ENCODE results near the gene C7. TPM values are rescaled to one million over a fixed set of nuclear protein-coding genes. Genes with fewer than 3 reads are reported as not detected.

C7 gene
- total RNA-seq (2014; rRNA removed; shearing (Covaris generic)) (0.07 TPM in 1 of 2 replicates, not detected in the other), polyA plus RNA-seq (2016; fragmentation: Nextera tagmentation; extraction: Ambion mirVana) (0.05 TPM in 1 of 2 replicates, not detected in the other)
- long read RNA-seq: 0 reads

DNA sequence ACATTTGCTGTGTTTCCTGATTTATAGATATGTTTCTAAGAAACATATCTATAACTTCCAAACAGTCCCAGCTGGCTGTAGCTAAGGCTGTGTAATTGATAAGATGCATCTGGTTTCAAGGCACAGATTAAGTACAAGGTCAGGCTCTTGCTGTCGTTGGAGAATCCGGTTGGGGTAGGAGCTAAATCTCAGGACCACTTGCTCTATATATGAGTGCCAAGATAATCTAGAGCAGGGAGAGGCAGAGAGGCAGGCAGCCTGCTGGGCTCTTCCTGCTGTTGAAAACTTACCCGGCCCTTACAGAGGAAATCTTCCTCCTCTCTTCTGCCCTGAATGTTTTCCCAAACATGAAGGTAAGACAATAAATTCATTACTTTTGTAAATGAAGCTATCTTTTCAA, at the start of gene C7:
Gene C7, plus strand, starts transcription at position 234 of the 400 bp plus-strand sequence. Its CDS starts 114 bp downstream, at position 348.
- DNase-seq (ENCODE audit: low spot score) (no peak), ATAC-seq (peak; percentile 37)
- H3K36me3 Mint-ChIP-seq (ENCODE audit: low read depth): no peaks in the 10 kb centered on the region
- H3K27ac ChIP-seq (ENCODE audit: low read depth): no peak within 1 kb of the TSS
- no peaks in the 10 kb centered on the region for H3K9me2 ChIP-seq (ENCODE audit: insufficient read depth)
- H3K79me2 ChIP-seq (replicated peaks; ENCODE audit: insufficient read depth): no peaks in the 10 kb centered on the region
- H3K27ac Mint-ChIP-seq: no peak within 1 kb of the TSS
- H3K4me1 ChIP-seq (ENCODE audit: insufficient read depth): peaks cover 2% of the 10 kb centered on the region; the same call in 1 of the 2 replicates
- H3K4me1 Mint-ChIP-seq: peaks cover 11% of the 10 kb centered on the region
- H3K4me2 ChIP-seq: no peak within 1 kb of the TSS
- H3F3A ChIP-seq (replicated peaks; ENCODE audit: low read depth): no peaks in the 10 kb centered on the region
- H3K4me3 Mint-ChIP-seq: no peak within 1 kb of the TSS
- peak within 1 kb of the TSS; percentile 33; the same call in 1 of the 2 replicates for H2AFZ ChIP-seq
- H3K36me3 ChIP-seq (ENCODE audit: insufficient read depth): no peaks in the 10 kb centered on the region
- H4K20me1 ChIP-seq (replicated peaks; ENCODE audit: insufficient read depth): no peaks in the 10 kb centered on the region
- no peaks in the 10 kb centered on the region for H3K27me3 ChIP-seq (ENCODE audit: insufficient read depth)
- H3K9me3 Mint-ChIP-seq: no peaks in the 10 kb centered on the region
- H3K4me3 ChIP-seq: no peak within 1 kb of the TSS
- TF ChIP-seq CREB1 (CRISPR knock-in tag; IDR thresholded peaks at IDR 0.05; ENCODE audit: low read depth): no peak
- no peak for TF ChIP-seq ZNF114 (CRISPR knock-in tag; IDR thresholded peaks at IDR 0.05)
- H3K27me3 Mint-ChIP-seq (ENCODE audit: insufficient read depth, low read depth, poor library complexity): no peaks in the 10 kb centered on the region

DNA sequence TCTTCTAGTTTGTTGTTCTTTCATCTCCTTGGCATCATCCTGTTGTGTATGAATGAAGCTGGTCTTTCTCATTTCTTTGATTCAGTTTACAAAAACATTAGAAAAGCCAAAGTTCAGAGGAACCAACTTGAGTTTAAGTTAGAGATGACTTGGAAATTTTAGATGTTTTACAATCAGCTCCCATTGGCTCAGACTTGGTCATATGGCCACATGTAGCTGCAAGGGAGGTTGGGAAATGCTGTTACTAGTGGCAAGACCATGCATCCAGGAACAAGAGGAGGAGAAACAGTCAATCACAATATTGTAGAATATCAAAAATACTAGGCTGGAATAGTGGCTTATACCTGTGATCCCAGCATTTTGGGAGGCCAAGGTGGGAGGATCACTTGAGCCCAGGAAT, 48.6 kb upstream of the C7 start:
- no peak overlapping the region for H3K4me3 Mint-ChIP-seq
- no peak overlapping the region for H3K4me3 ChIP-seq
- no peak overlapping the region for H3K27ac Mint-ChIP-seq
- peaks cover 19% of the 10 kb centered on the region for H3K9me3 Mint-ChIP-seq
- H3K27ac ChIP-seq (ENCODE audit: low read depth): no peak overlapping the region
- DNase-seq (ENCODE audit: low spot score) (no peak), ATAC-seq (no peak)
- no peaks in the 10 kb centered on the region for H3K36me3 ChIP-seq (ENCODE audit: insufficient read depth)
- H3K9me2 ChIP-seq (ENCODE audit: insufficient read depth): no peaks in the 10 kb centered on the region
- H3K27me3 Mint-ChIP-seq (ENCODE audit: insufficient read depth, low read depth, poor library complexity): no peaks in the 10 kb centered on the region
- no peak overlapping the region for H3K4me2 ChIP-seq
- no peaks in the 10 kb centered on the region for H3K79me2 ChIP-seq (replicated peaks; ENCODE audit: insufficient read depth)
- H3K4me1 Mint-ChIP-seq: no peaks in the 10 kb centered on the region
- no peaks in the 10 kb centered on the region for H3K4me1 ChIP-seq (ENCODE audit: insufficient read depth)
- peaks cover 13% of the 10 kb centered on the region for H3K36me3 Mint-ChIP-seq (ENCODE audit: low read depth)
- H3K27me3 ChIP-seq (ENCODE audit: insufficient read depth): no peaks in the 10 kb centered on the region
- H4K20me1 ChIP-seq (replicated peaks; ENCODE audit: insufficient read depth): no peaks in the 10 kb centered on the region
- no peak overlapping the region for H2AFZ ChIP-seq
- H3F3A ChIP-seq (replicated peaks; ENCODE audit: low read depth): no peaks in the 10 kb centered on the region
- TF ChIP-seq POLR2AphosphoS5 (IDR thresholded peaks at IDR 0.05; ENCODE audit: low read depth) (no peak), CREB1 (CRISPR knock-in tag; IDR thresholded peaks at IDR 0.05; ENCODE audit: low read depth) (no peak), JUNB (IDR thresholded peaks at IDR 0.05; ENCODE audit: unreplicated experiment) (no peak), STAT1 (IDR thresholded peaks at IDR 0.05; ENCODE audit: unreplicated experiment) (no peak), EZH2phosphoT487 (IDR thresholded peaks at IDR 0.05; ENCODE audit: unreplicated experiment) (no peak), EZH2 (IDR thresholded peaks at IDR 0.05; ENCODE audit: low read depth, unreplicated experiment) (no peak), ZNF331 (CRISPR knock-in tag; IDR thresholded peaks at IDR 0.05; ENCODE audit: low read depth) (no peak), NANOG (IDR thresholded peaks at IDR 0.05; ENCODE audit: borderline replicate concordance) (no peak)
- TF ChIP-seq, protein P1, sequence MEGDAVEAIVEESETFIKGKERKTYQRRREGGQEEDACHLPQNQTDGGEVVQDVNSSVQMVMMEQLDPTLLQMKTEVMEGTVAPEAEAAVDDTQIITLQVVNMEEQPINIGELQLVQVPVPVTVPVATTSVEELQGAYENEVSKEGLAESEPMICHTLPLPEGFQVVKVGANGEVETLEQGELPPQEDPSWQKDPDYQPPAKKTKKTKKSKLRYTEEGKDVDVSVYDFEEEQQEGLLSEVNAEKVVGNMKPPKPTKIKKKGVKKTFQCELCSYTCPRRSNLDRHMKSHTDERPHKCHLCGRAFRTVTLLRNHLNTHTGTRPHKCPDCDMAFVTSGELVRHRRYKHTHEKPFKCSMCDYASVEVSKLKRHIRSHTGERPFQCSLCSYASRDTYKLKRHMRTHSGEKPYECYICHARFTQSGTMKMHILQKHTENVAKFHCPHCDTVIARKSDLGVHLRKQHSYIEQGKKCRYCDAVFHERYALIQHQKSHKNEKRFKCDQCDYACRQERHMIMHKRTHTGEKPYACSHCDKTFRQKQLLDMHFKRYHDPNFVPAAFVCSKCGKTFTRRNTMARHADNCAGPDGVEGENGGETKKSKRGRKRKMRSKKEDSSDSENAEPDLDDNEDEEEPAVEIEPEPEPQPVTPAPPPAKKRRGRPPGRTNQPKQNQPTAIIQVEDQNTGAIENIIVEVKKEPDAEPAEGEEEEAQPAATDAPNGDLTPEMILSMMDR (conservative IDR thresholded peaks at IDR 0.05; ENCODE audit: low read depth in 2 of 2): no peak
- TF ChIP-seq, protein P2, sequence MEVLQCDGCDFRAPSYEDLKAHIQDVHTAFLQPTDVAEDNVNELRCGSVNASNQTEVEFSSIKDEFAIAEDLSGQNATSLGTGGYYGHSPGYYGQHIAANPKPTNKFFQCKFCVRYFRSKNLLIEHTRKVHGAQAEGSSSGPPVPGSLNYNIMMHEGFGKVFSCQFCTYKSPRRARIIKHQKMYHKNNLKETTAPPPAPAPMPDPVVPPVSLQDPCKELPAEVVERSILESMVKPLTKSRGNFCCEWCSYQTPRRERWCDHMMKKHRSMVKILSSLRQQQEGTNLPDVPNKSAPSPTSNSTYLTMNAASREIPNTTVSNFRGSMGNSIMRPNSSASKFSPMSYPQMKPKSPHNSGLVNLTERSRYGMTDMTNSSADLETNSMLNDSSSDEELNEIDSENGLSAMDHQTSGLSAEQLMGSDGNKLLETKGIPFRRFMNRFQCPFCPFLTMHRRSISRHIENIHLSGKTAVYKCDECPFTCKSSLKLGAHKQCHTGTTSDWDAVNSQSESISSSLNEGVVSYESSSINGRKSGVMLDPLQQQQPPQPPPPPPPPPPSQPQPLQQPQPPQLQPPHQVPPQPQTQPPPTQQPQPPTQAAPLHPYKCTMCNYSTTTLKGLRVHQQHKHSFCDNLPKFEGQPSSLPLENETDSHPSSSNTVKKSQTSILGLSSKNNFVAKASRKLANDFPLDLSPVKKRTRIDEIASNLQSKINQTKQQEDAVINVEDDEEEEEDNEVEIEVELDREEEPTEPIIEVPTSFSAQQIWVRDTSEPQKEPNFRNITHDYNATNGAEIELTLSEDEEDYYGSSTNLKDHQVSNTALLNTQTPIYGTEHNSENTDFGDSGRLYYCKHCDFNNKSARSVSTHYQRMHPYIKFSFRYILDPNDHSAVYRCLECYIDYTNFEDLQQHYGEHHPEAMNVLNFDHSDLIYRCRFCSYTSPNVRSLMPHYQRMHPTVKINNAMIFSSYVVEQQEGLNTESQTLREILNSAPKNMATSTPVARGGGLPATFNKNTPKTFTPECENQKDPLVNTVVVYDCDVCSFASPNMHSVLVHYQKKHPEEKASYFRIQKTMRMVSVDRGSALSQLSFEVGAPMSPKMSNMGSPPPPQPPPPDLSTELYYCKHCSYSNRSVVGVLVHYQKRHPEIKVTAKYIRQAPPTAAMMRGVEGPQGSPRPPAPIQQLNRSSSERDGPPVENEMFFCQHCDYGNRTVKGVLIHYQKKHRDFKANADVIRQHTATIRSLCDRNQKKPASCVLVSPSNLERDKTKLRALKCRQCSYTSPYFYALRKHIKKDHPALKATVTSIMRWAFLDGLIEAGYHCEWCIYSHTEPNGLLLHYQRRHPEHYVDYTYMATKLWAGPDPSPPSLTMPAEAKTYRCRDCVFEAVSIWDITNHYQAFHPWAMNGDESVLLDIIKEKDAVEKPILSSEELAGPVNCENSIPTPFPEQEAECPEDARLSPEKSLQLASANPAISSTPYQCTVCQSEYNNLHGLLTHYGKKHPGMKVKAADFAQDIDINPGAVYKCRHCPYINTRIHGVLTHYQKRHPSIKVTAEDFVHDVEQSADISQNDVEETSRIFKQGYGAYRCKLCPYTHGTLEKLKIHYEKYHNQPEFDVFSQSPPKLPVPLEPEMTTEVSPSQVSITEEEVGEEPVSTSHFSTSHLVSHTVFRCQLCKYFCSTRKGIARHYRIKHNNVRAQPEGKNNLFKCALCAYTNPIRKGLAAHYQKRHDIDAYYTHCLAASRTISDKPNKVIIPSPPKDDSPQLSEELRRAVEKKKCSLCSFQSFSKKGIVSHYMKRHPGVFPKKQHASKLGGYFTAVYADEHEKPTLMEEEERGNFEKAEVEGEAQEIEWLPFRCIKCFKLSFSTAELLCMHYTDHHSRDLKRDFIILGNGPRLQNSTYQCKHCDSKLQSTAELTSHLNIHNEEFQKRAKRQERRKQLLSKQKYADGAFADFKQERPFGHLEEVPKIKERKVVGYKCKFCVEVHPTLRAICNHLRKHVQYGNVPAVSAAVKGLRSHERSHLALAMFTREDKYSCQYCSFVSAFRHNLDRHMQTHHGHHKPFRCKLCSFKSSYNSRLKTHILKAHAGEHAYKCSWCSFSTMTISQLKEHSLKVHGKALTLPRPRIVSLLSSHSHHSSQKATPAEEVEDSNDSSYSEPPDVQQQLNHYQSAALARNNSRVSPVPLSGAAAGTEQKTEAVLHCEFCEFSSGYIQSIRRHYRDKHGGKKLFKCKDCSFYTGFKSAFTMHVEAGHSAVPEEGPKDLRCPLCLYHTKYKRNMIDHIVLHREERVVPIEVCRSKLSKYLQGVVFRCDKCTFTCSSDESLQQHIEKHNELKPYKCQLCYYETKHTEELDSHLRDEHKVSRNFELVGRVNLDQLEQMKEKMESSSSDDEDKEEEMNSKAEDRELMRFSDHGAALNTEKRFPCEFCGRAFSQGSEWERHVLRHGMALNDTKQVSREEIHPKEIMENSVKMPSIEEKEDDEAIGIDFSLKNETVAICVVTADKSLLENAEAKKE (CRISPR knock-in tag; IDR thresholded peaks at IDR 0.05): no peak

Measured in GM23338 (cell line).